Measurements from ENCODE around the gene SCD5. TPM values are rescaled to one million over a fixed set of nuclear protein-coding genes. Genes with fewer than 3 reads are reported as not detected.

Gene SCD5
- total and polyA plus RNA-seq, 2 of the 8 experiments (the other 6 are each of a cell fraction or from before 2014, with no cell fraction given), result 0.92 to 1.2 TPM

GRCh38 chr4:82624819-82625218 lies 173.8 kb downstream of the SCD5 start (continued):
- TF ChIP-seq CHD7 (IDR thresholded peaks at IDR 0.05; ENCODE audit: insufficient replicate concordance, low read length), result no peak
- no peak for TF ChIP-seq BACH1 (IDR thresholded peaks at IDR 0.05; ENCODE audit: low read length)
- no peak for TF ChIP-seq HDAC6 (IDR thresholded peaks at IDR 0.05; ENCODE audit: low read depth, low read length)
- TF ChIP-seq JUND (IDR thresholded peaks at IDR 0.05; ENCODE audit: low read length), result no peak
- TF ChIP-seq KDM1A (IDR thresholded peaks at IDR 0.05; ENCODE audit: borderline replicate concordance, low read length), result no peak
- TF ChIP-seq TAF7 (optimal IDR thresholded peaks at IDR 0.05; ENCODE audit: borderline replicate concordance, low read depth, low read length), result no peak
- no peak for TF ChIP-seq CBX8 (IDR thresholded peaks at IDR 0.05; ENCODE audit: borderline replicate concordance, low read depth, low read length)
